PFSK-1 (cell line): Measurements from ENCODE around the gene BRD3OS. TPM values are rescaled to one million over a fixed set of nuclear protein-coding genes. Genes with fewer than 3 reads are reported as not detected.

Experiments used
- FOXP2 ChIP-seq: optimal IDR thresholded peaks from 2 replicates; pipeline ENCODE3; 2011; ENCODE audit warnings: borderline replicate concordance, control low read depth, inconsistent platforms; ENCODE audit not compliant: insufficient read depth; ENCODE audit errors: extremely low read length, extremely low read depth
- POLR2AphosphoS5 ChIP-seq: IDR thresholded peaks from 2 replicates; pipeline ENCODE4 v1.6.1; 2012; ENCODE audit warnings: low read depth, mild to moderate bottlenecking, control low read depth, low read length, moderate library complexity
- REST ChIP-seq, 2 experiments: IDR thresholded peaks; 2 replicates each; pipeline versions ENCODE4 v1.6.1 to v1.8.0; 2011 to 2012; ENCODE audit warnings: low read depth in 2 of 2, low read length in 2 of 2, control low read depth in 1 of 2, inconsistent platforms in 1 of 2, mild to moderate bottlenecking in 1 of 2, moderate library complexity in 1 of 2; ENCODE audit not compliant: insufficient read depth in 1 of 2
- SIN3A ChIP-seq: IDR thresholded peaks from 2 replicates; pipeline ENCODE4 v1.6.1; 2012; ENCODE audit warnings: mild to moderate bottlenecking, low read length, moderate library complexity, borderline replicate concordance; ENCODE audit not compliant: insufficient read depth
- TAF1 ChIP-seq: IDR thresholded peaks from 2 replicates; pipeline ENCODE4 v1.6.1; 2012; ENCODE audit warnings: low read length, control low read depth, borderline replicate concordance; ENCODE audit not compliant: insufficient read depth
- polyA plus RNA-seq: library from polyadenylated mRNA; unstranded; fragments of >200 nt; gene quantifications from one replicate; pipeline ENCODE4 v1.2.1, GENCODE V29; 2012; ENCODE audit warnings: low read depth, missing spikeins; ENCODE audit not compliant: insufficient read length

BRD3OS gene
- polyA plus RNA-seq = 14.9 TPM

GRCh38 chr9:134024828-134025605 is at the start of gene BRD3OS:
BRD3OS (plus strand) TSS chr9:134025481; CDS start chr9:134026748, 1,267 bp downstream.
- TF ChIP-seq POLR2AphosphoS5 (no peak), FOXP2 (peak; percentile 94)

GRCh38 chr9:133975511-133975910 is 49.8 kb upstream of the BRD3OS start:
- no peak for TF ChIP-seq FOXP2
- TF ChIP-seq SIN3A = no peak
- TF ChIP-seq TAF1 = no peak
- TF ChIP-seq POLR2AphosphoS5 = no peak
- no peak for TF ChIP-seq REST (IDR thresholded peaks at IDR 0.05; ENCODE audit: insufficient read depth in 1 of 2, low read depth in 2 of 2, low read length in 2 of 2)

GRCh38 chr9:133976191-133976861 is 49.0 kb upstream of the BRD3OS start:
- no peak for TF ChIP-seq SIN3A
- no peak for TF ChIP-seq TAF1
- no peak for TF ChIP-seq POLR2AphosphoS5
- TF ChIP-seq REST (IDR thresholded peaks at IDR 0.05; ENCODE audit: insufficient read depth in 1 of 2, low read depth in 2 of 2, low read length in 2 of 2) = no peak
- no peak for TF ChIP-seq FOXP2

GRCh38 chr9:133976887-133977286 is 48.4 kb upstream of the BRD3OS start:
- TF ChIP-seq TAF1 = no peak
- no peak for TF ChIP-seq REST (IDR thresholded peaks at IDR 0.05; ENCODE audit: insufficient read depth in 1 of 2, low read depth in 2 of 2, low read length in 2 of 2)
- TF ChIP-seq FOXP2 = no peak
- no peak for TF ChIP-seq POLR2AphosphoS5
- TF ChIP-seq SIN3A = no peak

- no peak for TF ChIP-seq REST (IDR thresholded peaks at IDR 0.05; ENCODE audit: insufficient read depth in 1 of 2, low read depth in 2 of 2, low read length in 2 of 2)
- no peak for TF ChIP-seq SIN3A
- no peak for TF ChIP-seq POLR2AphosphoS5
- TF ChIP-seq TAF1 = no peak
- TF ChIP-seq FOXP2 = no peak
These were observed 47.7 kb upstream of the BRD3OS start for GRCh38 chr9:133977421-133978201.
